Measurements from ENCODE around the gene EPGN.

Gene EPGN

DNA sequence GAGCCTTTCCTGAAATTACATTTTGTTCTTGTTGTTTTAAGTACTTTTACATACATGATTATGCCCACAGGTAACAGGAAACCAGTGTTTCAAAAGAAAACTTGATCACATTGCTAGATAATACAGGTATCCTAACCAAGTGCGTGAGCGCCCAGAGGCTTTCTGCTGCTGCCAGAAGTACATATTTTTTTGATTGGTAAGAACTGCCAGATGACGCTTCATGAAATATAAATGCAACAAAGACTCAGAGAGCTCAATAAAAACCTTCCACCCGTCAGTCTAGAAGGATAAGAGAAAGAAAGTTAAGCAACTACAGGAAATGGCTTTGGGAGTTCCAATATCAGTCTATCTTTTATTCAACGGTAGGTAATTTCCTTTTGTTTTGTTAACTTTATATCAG lies at the start of gene EPGN:
Gene EPGN (plus strand): TSS at position 256 of the 400 bp plus-strand sequence. CDS start 64 bp downstream, at position 320.
- no peak within 1 kb of the TSS for H3K4me3 ChIP-seq (ENCODE audit: low read depth, low read length)
- TF ChIP-seq, protein P1, sequence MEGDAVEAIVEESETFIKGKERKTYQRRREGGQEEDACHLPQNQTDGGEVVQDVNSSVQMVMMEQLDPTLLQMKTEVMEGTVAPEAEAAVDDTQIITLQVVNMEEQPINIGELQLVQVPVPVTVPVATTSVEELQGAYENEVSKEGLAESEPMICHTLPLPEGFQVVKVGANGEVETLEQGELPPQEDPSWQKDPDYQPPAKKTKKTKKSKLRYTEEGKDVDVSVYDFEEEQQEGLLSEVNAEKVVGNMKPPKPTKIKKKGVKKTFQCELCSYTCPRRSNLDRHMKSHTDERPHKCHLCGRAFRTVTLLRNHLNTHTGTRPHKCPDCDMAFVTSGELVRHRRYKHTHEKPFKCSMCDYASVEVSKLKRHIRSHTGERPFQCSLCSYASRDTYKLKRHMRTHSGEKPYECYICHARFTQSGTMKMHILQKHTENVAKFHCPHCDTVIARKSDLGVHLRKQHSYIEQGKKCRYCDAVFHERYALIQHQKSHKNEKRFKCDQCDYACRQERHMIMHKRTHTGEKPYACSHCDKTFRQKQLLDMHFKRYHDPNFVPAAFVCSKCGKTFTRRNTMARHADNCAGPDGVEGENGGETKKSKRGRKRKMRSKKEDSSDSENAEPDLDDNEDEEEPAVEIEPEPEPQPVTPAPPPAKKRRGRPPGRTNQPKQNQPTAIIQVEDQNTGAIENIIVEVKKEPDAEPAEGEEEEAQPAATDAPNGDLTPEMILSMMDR (IDR thresholded peaks at IDR 0.05; ENCODE audit: low read depth, low read length, missing control alignments), result no peak
- DNase-seq (ENCODE audit: low read depth), result no peak

DNA sequence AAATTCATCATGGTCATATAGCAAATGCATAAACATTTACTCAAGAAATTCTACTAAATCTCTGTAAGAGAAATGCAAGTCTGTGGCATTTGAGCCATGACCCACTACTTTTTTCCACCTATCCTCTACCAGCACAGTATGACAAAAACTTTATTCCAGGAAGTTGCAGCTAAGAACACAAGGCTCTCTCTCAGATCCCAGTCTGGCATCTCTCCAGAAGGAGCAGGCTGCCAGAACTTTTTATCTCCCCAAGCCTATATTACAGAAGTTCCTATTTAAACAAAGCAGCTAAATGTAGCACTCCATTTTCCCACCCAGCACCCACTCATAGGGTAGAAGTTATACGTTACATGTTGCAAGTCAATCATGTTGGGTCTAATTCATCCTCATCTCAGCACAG lies 49.3 kb upstream of the EPGN start:
- no peak for DNase-seq (ENCODE audit: low read depth)
- H3K4me3 ChIP-seq (ENCODE audit: low read depth, low read length), result no peak overlapping the region
- TF ChIP-seq, protein P1 (IDR thresholded peaks at IDR 0.05; ENCODE audit: low read depth, low read length, missing control alignments), result no peak

GRCh38 chr4:74260036-74260435 lies 48.2 kb upstream of the EPGN start:
- no peak overlapping the region for H3K4me3 ChIP-seq (ENCODE audit: low read depth, low read length)
- TF ChIP-seq, protein P1 (IDR thresholded peaks at IDR 0.05; ENCODE audit: low read depth, low read length, missing control alignments), result no peak
- DNase-seq (ENCODE audit: low read depth), result no peak

DNA sequence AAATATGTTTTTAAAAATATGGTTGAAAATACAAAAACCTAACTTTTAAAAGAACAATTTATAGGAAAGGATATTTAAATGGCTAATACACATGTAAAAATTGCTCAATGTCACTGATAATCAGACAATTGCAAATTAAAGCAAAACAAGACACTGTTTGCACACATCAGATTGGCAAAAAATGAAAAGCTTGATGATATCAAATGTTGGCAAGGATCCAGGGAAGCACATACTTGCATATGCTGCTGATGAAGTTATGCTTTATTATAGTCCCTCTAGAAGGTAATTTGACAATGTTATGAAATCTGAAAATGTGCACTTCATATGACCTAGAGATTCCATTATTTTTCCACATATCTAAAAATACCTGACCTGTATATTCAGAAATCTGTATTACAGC lies 45.7 kb upstream of the EPGN start:
- TF ChIP-seq, protein P1 (IDR thresholded peaks at IDR 0.05; ENCODE audit: low read depth, low read length, missing control alignments), result no peak
- no peak overlapping the region for H3K4me3 ChIP-seq (ENCODE audit: low read depth, low read length)
- no peak for DNase-seq (ENCODE audit: low read depth)

DNA sequence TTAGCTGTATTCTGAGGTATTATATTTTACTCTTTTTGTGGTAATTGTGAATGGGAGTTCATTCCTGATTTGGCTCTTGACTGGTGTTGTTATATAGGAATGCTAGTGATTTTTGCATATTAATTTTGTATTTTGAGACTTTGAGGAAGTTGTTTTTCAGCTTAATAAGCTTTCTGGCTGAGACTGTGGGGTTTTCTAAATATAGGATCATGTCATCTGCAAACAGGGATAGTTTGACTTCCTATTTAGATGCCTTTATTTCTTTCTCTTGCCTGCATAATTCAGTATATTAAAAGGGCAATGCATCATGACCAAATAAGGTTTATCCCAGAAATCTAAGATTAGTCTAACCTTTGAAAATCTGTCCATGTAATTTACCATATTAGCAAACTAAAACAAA lies 44.7 kb upstream of the EPGN start:
- DNase-seq (ENCODE audit: low read depth), result no peak
- TF ChIP-seq, protein P1 (IDR thresholded peaks at IDR 0.05; ENCODE audit: low read depth, low read length, missing control alignments), result no peak
- no peak overlapping the region for H3K4me3 ChIP-seq (ENCODE audit: low read depth, low read length)

DNA sequence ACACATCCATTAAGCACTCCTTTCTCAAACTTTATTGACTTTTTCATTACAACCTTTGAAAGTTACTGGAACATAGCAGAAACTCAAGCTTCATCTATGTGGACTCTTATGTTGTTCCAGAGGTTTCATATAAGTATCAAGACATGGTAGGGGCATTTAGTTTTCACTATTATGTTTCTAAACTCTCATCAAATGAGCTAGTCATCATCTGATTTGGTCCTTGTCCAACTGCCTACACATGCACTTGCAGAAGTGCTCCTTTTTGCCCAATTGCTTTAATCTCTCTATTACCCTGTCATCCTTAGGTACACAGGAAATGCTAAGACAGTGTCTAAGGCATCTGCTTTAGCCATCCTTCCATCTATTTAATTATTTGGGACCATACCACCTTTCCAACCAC lies 42.2 kb upstream of the EPGN start:
- TF ChIP-seq, protein P1 (IDR thresholded peaks at IDR 0.05; ENCODE audit: low read depth, low read length, missing control alignments), result no peak
- no peak for DNase-seq (ENCODE audit: low read depth)
- no peak overlapping the region for H3K4me3 ChIP-seq (ENCODE audit: low read depth, low read length)

DNA sequence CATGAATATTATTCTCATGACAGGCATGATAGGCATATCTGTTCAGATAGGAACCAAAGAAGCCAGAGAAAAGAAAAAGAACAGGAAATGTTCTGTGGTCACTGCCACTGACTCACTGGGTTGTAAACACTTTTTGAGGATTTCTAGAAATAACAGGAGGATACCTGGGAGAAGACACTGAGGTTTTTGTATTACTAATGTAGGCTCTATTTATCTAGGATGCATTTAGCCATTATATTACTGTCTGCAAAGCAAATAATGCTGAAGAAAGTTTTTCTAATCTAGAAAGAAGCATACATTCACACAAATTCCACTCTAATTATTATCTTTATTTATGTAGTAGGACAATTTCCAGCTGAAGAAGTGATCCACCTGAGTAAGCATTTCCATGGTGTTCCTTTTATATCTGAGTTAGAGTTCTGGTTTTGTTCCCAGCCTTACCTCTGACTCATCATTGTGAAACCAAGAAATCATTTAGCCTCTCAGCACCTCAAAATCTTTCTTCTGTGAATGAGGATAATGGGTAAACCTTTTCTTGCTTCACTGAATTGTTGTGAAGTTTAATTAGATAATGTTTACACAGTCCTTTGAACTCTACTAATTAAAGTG lies 40.2 kb upstream of the EPGN start:
- no peak overlapping the region for H3K4me3 ChIP-seq (ENCODE audit: low read depth, low read length)
- TF ChIP-seq, protein P1 (IDR thresholded peaks at IDR 0.05; ENCODE audit: low read depth, low read length, missing control alignments), result no peak

More for the DNA sequence above, 40.2 kb upstream of the EPGN start:
- DNase-seq (ENCODE audit: low read depth), result no peak

Measured in GM12864 (cell line).